IMR-90 (cell line): ENCODE results near the gene PHKA1.
"Not testable (repeated sequence)": the region's sequence is repeated elsewhere in the genome, so short reads cannot be mapped to it uniquely, and the experiment has no call there.

Experiments
- BHLHE40 ChIP-seq: fragments of 150-350 bp; IDR thresholded peaks from 2 replicates; pipeline ENCODE4 v1.6.1; 2016; ENCODE audit warnings: mild to moderate bottlenecking, low read depth, low read length
- CEBPB ChIP-seq: IDR thresholded peaks from 2 replicates; pipeline ENCODE4 v1.6.1; 2012; ENCODE audit warnings: low read depth, low read length, improper control_type of control experiment
- CHD1 ChIP-seq: IDR thresholded peaks from 2 replicates; pipeline ENCODE4 v1.6.1; 2012; ENCODE audit warnings: low read depth, low read length, improper control_type of control experiment
- FOS ChIP-seq: fragments of 150-350 bp; IDR thresholded peaks from 2 replicates; pipeline ENCODE4 v1.6.1; 2016; ENCODE audit warnings: low read depth, low read length
- MAFK ChIP-seq: IDR thresholded peaks from 2 replicates; pipeline ENCODE4 v1.6.1; 2012; ENCODE audit warnings: low read depth, low read length, improper control_type of control experiment
- MAZ ChIP-seq: IDR thresholded peaks from 2 replicates; pipeline ENCODE4 v1.6.1; 2012; ENCODE audit warnings: low read depth, mild to moderate bottlenecking, low read length, improper control_type of control experiment, moderate library complexity, borderline replicate concordance
- MXI1 ChIP-seq: IDR thresholded peaks from 2 replicates; pipeline ENCODE4 v1.6.1; 2012; ENCODE audit warnings: low read depth, mild to moderate bottlenecking, low read length, moderate library complexity, borderline replicate concordance
- POLR2A ChIP-seq: IDR thresholded peaks from 2 replicates; pipeline ENCODE4 v1.6.1; 2012; ENCODE audit warnings: mild to moderate bottlenecking, low read depth, low read length
- RAD21 ChIP-seq: IDR thresholded peaks from 2 replicates; pipeline ENCODE4 v1.6.1; 2012; ENCODE audit warnings: low read length, improper control_type of control experiment
- RCOR1 ChIP-seq: IDR thresholded peaks from 2 replicates; pipeline ENCODE4 v1.6.1; 2012; ENCODE audit warnings: mild to moderate bottlenecking, low read length, improper control_type of control experiment; ENCODE audit not compliant: insufficient replicate concordance
- RFX5 ChIP-seq: IDR thresholded peaks from 2 replicates; pipeline ENCODE4 v1.8.0; 2012; ENCODE audit warnings: low read depth, mild to moderate bottlenecking, low read length, moderate library complexity
- TF ChIP-seq, protein P1 (sequence below): conservative IDR thresholded peaks from 2 replicates; pipeline ENCODE4 v1.5.1; 2012; ENCODE audit warnings: mild to moderate bottlenecking, low read depth, low read length, improper control_type of control experiment
- TF ChIP-seq, protein P2 (sequence below): fragments of 150-350 bp; IDR thresholded peaks from 2 replicates; pipeline ENCODE4 v1.6.1; 2017; ENCODE audit warnings: mild to moderate bottlenecking, antibody characterized with exemption, low read length, low read depth
- TF ChIP-seq, protein P3 (sequence below): fragments of 150-350 bp; IDR thresholded peaks from 2 replicates; pipeline ENCODE4 v1.6.1; 2016; ENCODE audit warnings: low read depth, mild to moderate bottlenecking, low read length, moderate library complexity, borderline replicate concordance

DNA sequence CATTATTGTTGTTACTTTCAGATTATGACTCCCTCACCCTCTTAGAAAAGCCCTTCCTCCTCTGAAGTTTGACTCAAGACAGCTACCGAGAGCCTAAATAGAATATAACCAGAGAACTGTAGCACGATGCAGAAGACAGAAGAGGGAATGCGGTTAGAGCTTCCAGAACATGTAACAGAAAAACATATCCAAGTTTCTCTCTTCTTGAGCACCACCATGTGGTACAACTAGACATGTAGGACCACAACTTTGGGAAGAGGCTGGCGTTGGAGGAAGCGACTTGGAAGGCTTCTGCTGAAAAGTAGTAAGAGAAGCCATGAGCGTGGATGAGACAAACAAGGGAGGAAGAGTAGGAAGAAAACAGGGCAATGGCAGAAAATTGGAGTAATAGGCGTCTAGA is 31.4 kb upstream of the PHKA1 start:
- TF ChIP-seq, protein P1, sequence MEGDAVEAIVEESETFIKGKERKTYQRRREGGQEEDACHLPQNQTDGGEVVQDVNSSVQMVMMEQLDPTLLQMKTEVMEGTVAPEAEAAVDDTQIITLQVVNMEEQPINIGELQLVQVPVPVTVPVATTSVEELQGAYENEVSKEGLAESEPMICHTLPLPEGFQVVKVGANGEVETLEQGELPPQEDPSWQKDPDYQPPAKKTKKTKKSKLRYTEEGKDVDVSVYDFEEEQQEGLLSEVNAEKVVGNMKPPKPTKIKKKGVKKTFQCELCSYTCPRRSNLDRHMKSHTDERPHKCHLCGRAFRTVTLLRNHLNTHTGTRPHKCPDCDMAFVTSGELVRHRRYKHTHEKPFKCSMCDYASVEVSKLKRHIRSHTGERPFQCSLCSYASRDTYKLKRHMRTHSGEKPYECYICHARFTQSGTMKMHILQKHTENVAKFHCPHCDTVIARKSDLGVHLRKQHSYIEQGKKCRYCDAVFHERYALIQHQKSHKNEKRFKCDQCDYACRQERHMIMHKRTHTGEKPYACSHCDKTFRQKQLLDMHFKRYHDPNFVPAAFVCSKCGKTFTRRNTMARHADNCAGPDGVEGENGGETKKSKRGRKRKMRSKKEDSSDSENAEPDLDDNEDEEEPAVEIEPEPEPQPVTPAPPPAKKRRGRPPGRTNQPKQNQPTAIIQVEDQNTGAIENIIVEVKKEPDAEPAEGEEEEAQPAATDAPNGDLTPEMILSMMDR, result not testable (repeated sequence)
- TF ChIP-seq, protein P2, sequence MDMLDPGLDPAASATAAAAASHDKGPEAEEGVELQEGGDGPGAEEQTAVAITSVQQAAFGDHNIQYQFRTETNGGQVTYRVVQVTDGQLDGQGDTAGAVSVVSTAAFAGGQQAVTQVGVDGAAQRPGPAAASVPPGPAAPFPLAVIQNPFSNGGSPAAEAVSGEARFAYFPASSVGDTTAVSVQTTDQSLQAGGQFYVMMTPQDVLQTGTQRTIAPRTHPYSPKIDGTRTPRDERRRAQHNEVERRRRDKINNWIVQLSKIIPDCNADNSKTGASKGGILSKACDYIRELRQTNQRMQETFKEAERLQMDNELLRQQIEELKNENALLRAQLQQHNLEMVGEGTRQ, result not testable (repeated sequence)
- not testable (repeated sequence) for TF ChIP-seq POLR2A, MAZ, MXI1, FOS, MAFK, CEBPB, BHLHE40, RCOR1, RFX5, RAD21, CHD1
- TF ChIP-seq, protein P3, sequence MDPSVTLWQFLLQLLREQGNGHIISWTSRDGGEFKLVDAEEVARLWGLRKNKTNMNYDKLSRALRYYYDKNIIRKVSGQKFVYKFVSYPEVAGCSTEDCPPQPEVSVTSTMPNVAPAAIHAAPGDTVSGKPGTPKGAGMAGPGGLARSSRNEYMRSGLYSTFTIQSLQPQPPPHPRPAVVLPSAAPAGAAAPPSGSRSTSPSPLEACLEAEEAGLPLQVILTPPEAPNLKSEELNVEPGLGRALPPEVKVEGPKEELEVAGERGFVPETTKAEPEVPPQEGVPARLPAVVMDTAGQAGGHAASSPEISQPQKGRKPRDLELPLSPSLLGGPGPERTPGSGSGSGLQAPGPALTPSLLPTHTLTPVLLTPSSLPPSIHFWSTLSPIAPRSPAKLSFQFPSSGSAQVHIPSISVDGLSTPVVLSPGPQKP, result not testable (repeated sequence)
